Transverse colon (tissue), 4 donors: ENCODE data around the gene GNG13. TPM values are rescaled to one million over a fixed set of nuclear protein-coding genes. Genes with fewer than 3 reads are reported as not detected.

Source experiments
- DNase-seq: peaks from one replicate; pipeline ENCODE4 v3.0.0-alpha.2; 2019
- H3K27ac ChIP-seq, 4 donors: fragments of 200-600 bp; sonication (generic); 2 replicates each; pipeline ENCODE4 v1.5.1; 2016 to 2018; ENCODE audit warnings: inconsistent platforms in 4 of 4
- H3K27me3 ChIP-seq: fragments of 200-600 bp; sonication (generic); 2 replicates; pipeline ENCODE4 v1.5.1; 2017; ENCODE audit warnings: inconsistent platforms
- H3K36me3 ChIP-seq, 4 donors: fragments of 200-600 bp; sonication (generic); 2 replicates each; pipeline ENCODE4 v1.5.1; 2017 to 2019; ENCODE audit warnings: inconsistent platforms in 4 of 4
- H3K4me1 ChIP-seq, 4 donors: fragments of 200-600 bp; sonication (generic); 2 replicates each; pipeline ENCODE4 v1.5.1; 2017 to 2020; ENCODE audit warnings: inconsistent platforms in 4 of 4
- H3K4me3 ChIP-seq, 4 donors: fragments of 200-600 bp; sonication (generic); 1 replicate in 1 of 4; 2 replicates in 3 of 4; pipeline versions ENCODE4 v1.5.1 to v1.6.1; 2017 to 2019; ENCODE audit warnings: inconsistent platforms in 4 of 4
- H3K9me3 ChIP-seq, 2 donors: fragments of 200-600 bp; sonication (generic); 2 replicates each; pipeline ENCODE4 v1.5.1; 2017 to 2019; ENCODE audit warnings: inconsistent platforms in 2 of 2
- EP300 ChIP-seq: sonication (generic); formaldehyde crosslinking; IDR thresholded peaks from one replicate; pipeline ENCODE4 v1.6.1; 2017; ENCODE audit warnings: antibody characterized with exemption, low read depth
- POLR2A ChIP-seq: fragments of 450-650 bp; IDR thresholded peaks from one replicate; pipeline ENCODE4 v1.6.1; 2016; ENCODE audit warnings: antibody characterized with exemption, mild to moderate bottlenecking, moderate library complexity
- POLR2AphosphoS5 ChIP-seq, 3 donors: sonication (generic); formaldehyde crosslinking; IDR thresholded peaks; one replicate each; pipeline ENCODE4 v1.6.1; 2016; ENCODE audit warnings: antibody characterized with exemption in 3 of 3
- WGBS, 2 donors: methylation state at CpG; one replicate each; pipeline ENCODE4 v1.1.5; 2018; ENCODE audit warnings: low coverage in 1 of 2; 5-methylcytosine and 5-hydroxymethylcytosine counted together
- in situ Hi-C, 4 donors: fragments of 200-750 bp; cut with MboI; loops; one replicate each; pipeline versions ENCODE4 v1.15.0 to v1.15.1; 2017; ENCODE audit warnings: low sequenced_read_pairs in 3 of 4, low pct_ligation_motif_present in 1 of 4, low pct_unique_long_range_greater_than_20kb in 1 of 4
- intact Hi-C: fragments of 100-400 bp; cut with DNase I; formaldehyde crosslinking; loops from one replicate; pipeline ENCODE4 v1.15.1; 2023; ENCODE audit warnings: low total_unique reads
- total RNA-seq, 4 donors: library from RNA; depleted of rRNA; stranded (reverse); fragments of >200 nt; gene quantifications; one replicate each; pipeline ENCODE4 v1.1.0, GENCODE V29; 2016
- TF ChIP-seq, protein P1 (sequence below), 5 experiments: fragments of 200-600 bp in 3 of 5; fragments of 450-650 bp in 2 of 5; sonication (generic) in 3 of 5; IDR thresholded peaks; 1 replicate in 2 of 5; 2 replicates in 3 of 5; pipeline ENCODE4 v1.5.1; 2016 to 2017; ENCODE audit warnings: antibody characterized with exemption in 5 of 5, inconsistent platforms in 3 of 5, mild to moderate bottlenecking in 2 of 5, moderate library complexity in 1 of 5

The GNG13 gene
- total RNA-seq, 4 donors from 2014 or later = 0.48 TPM; not detected in 3

DNA sequence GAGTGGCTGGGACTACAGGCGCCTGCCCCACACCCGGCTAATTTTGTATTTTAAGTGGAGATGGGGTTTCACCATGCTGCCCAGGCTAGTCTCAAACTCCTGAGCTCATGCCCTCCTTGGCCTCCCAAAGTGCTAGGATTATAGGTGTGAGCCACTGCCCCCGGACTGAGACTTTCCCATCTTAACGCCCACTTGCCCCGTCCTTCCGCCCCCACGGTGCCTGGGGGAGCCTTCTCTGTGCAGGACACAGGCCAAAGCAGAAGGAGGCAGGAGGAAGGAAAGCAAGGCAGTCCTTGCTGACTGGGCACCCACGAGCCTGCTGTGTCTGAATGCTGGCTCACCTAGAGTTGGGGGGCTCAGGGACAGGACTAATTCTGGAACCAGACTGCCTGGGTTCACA lies 17.6 kb upstream of the GNG13 start:
- Histone ChIP-seq H3K27ac (no peak overlapping the region), H3K9me3 (no peaks in the 10 kb centered on the region), H3K36me3 (no peaks in the 10 kb centered on the region), H3K4me3 (no peak overlapping the region), H3K27me3 (peaks cover 71% of the 10 kb centered on the region), H3K4me1 (peaks cover 0 to 6% (median 1%) of the 10 kb centered on the region in 4 donors)
- 82% methylated on average over 8 of the region's 8 CpGs; no CpG with 5 or more reads in 1 of the 2 donors for WGBS, 2 donors
- DNase-seq = no peak
- TF ChIP-seq EP300 (no peak), POLR2A (no peak), POLR2AphosphoS5 (IDR thresholded peaks at IDR 0.05) (no peak)
- TF ChIP-seq, protein P1, sequence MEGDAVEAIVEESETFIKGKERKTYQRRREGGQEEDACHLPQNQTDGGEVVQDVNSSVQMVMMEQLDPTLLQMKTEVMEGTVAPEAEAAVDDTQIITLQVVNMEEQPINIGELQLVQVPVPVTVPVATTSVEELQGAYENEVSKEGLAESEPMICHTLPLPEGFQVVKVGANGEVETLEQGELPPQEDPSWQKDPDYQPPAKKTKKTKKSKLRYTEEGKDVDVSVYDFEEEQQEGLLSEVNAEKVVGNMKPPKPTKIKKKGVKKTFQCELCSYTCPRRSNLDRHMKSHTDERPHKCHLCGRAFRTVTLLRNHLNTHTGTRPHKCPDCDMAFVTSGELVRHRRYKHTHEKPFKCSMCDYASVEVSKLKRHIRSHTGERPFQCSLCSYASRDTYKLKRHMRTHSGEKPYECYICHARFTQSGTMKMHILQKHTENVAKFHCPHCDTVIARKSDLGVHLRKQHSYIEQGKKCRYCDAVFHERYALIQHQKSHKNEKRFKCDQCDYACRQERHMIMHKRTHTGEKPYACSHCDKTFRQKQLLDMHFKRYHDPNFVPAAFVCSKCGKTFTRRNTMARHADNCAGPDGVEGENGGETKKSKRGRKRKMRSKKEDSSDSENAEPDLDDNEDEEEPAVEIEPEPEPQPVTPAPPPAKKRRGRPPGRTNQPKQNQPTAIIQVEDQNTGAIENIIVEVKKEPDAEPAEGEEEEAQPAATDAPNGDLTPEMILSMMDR (IDR thresholded peaks at IDR 0.05) = no peak
- intact Hi-C loops (no loop called here), in situ Hi-C loops (loop anchor here in 2 of 4 donors (25.0 kb wide), 1 partner anchor 244 kb away; the partner anchor contains the start of gene SSTR5 (in 2 of the 2))

DNA sequence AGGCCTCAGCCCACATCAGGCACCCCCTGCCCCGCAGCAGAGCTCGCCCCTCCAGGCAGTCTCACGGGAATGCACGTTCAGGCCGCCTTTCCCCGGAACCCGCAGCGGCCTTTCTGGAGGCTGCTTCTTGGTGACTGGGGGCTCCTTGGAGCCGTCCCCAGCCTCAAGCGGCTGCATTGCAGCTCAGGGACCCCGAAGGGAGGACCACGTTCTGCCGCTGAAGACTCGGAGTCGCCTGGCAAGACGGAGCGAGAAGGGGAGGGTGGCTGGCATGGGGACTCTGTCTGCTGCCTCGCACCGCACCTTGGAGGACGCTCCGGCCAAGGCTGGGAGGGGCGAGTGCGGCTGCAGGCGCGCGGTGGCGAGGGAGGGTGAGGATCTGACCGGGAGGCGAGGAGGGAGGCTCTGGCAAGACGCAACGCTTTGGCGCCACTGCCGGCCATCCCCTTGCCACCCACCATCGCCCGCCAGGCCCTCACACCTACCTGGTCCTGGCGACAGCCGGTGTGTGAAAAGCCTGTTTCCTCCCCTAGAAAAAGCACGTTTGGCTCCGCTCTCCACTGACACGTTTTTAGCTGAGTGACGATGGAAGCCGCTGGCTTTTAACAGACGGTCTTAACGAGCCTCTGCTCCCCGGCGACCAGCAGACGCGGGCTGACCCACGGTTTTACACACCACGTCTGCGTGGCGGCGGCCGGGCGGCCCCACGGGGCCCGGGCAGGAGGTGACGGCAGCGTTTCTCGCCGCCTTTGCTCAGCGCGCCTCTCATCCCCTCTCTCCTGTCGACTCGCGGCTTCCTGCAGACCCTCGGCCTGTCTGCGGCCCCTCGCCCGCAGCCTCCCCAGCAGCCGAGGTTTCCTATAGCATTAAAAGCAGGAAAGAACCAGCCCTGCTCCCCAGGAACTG lies 16.7 kb upstream of the GNG13 start:
- WGBS, 2 donors = 79% methylated on average over 68 of the region's 71 CpGs; no CpG with 5 or more reads in 1 of the 2 donors
- Histone ChIP-seq H3K9me3 (no peaks in the 10 kb centered on the region), H3K4me3 (no peak overlapping the region), H3K4me1 (peaks cover 0 to 7% (median 1%) of the 10 kb centered on the region in 4 donors), H3K27ac (no peak overlapping the region), H3K27me3 (peaks cover 75% of the 10 kb centered on the region), H3K36me3 (no peaks in the 10 kb centered on the region)
- intact Hi-C loops (no loop called here), in situ Hi-C loops (loop anchor here in 2 of 4 donors (25.0 kb wide), 1 partner anchor 245 kb away; the partner anchor contains the start of gene SSTR5 (in 2 of the 2))
- TF ChIP-seq POLR2AphosphoS5 (IDR thresholded peaks at IDR 0.05) (no peak), POLR2A (no peak), EP300 (no peak)
- TF ChIP-seq, protein P1 (IDR thresholded peaks at IDR 0.05) = no peak
- no peak for DNase-seq

DNA sequence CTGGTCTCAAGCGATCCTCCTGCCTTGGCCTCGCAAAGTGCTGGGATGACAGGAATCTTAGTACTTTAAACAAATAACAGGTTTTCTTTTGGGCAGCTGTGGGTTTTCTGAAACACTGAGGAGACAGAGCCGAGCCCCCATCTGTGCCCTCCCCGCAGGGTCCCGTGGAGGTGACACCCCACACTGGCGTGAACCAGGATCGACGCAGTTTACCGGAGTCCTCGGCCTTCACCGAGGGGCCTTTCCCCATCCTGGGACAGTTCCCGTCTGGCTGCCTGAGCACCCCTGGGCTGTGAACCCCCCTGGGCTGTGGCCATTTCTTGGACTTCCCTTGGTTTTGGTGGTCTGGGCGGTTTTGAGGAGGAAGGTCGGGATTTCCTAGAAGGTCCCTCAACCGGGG lies 15.3 kb upstream of the GNG13 start:
- Histone ChIP-seq H3K9me3 (no peaks in the 10 kb centered on the region), H3K4me3 (no peak overlapping the region), H3K4me1 (peaks cover 0 to 7% (median 1%) of the 10 kb centered on the region in 4 donors), H3K27me3 (peaks cover 83% of the 10 kb centered on the region), H3K27ac (no peak overlapping the region), H3K36me3 (no peaks in the 10 kb centered on the region)
- intact Hi-C loops (no loop called here), in situ Hi-C loops (loop anchor here in 2 of 4 donors (25.0 kb wide), 1 partner anchor 246 kb away; the partner anchor contains the start of gene SSTR5 (in 2 of the 2))
- 75 to 100% methylated on average over 1 to 15 of the region's 15 CpGs for WGBS, 2 donors
- TF ChIP-seq POLR2A (no peak), POLR2AphosphoS5 (IDR thresholded peaks at IDR 0.05) (no peak), EP300 (no peak)
- TF ChIP-seq, protein P1 (IDR thresholded peaks at IDR 0.05) = no peak
- no peak for DNase-seq

DNA sequence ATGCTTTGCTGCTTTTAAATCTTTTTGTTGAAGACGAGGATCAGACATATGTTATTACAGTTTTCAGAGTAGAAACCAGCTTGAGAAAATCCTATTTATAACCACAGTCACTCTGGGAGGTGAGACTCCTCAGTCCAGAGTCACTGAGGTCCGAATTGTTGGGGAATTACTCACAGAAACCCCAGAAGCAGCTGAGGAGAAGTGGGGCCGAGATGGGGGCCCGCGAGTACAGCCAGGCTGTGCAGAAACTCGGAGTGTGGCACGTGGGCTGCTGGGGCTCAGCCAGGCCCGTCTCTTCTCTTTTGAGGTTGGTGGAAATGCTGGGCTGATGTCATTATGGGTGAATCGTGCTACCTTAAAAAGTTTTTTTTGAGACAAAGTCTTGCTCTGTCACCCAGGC lies 14.4 kb upstream of the GNG13 start:
- Histone ChIP-seq H3K4me1 (peaks cover 0 to 7% (median 1%) of the 10 kb centered on the region in 4 donors), H3K27me3 (peaks cover 78% of the 10 kb centered on the region), H3K36me3 (no peaks in the 10 kb centered on the region), H3K27ac (no peak overlapping the region), H3K9me3 (no peaks in the 10 kb centered on the region), H3K4me3 (no peak overlapping the region)
- TF ChIP-seq POLR2A (no peak), EP300 (no peak), POLR2AphosphoS5 (IDR thresholded peaks at IDR 0.05) (no peak)
- TF ChIP-seq, protein P1 (IDR thresholded peaks at IDR 0.05) = no peak
- WGBS, 2 donors = 65 to 67% methylated on average over 1 to 9 of the region's 9 CpGs
- DNase-seq = no peak
- in situ Hi-C loops (loop anchor here in 2 of 4 donors (25.0 kb wide), 1 partner anchor 247 kb away; the partner anchor contains the start of gene SSTR5 (in 2 of the 2)), intact Hi-C loops (no loop called here)
